Measurements from ENCODE around the gene KCNMB2.

The KCNMB2 gene

GRCh38 chr3:178526291-178526690, 9.9 kb upstream of the KCNMB2 start:
- CTCF ChIA-PET: no interaction called here
- TF ChIP-seq, protein P1, sequence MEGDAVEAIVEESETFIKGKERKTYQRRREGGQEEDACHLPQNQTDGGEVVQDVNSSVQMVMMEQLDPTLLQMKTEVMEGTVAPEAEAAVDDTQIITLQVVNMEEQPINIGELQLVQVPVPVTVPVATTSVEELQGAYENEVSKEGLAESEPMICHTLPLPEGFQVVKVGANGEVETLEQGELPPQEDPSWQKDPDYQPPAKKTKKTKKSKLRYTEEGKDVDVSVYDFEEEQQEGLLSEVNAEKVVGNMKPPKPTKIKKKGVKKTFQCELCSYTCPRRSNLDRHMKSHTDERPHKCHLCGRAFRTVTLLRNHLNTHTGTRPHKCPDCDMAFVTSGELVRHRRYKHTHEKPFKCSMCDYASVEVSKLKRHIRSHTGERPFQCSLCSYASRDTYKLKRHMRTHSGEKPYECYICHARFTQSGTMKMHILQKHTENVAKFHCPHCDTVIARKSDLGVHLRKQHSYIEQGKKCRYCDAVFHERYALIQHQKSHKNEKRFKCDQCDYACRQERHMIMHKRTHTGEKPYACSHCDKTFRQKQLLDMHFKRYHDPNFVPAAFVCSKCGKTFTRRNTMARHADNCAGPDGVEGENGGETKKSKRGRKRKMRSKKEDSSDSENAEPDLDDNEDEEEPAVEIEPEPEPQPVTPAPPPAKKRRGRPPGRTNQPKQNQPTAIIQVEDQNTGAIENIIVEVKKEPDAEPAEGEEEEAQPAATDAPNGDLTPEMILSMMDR (IDR thresholded peaks at IDR 0.05; ENCODE audit: insufficient read depth, low read length, missing control alignments): no peak

GRCh38 chr3:178527981-178528380, 8.3 kb upstream of the KCNMB2 start:
- TF ChIP-seq, protein P1 (IDR thresholded peaks at IDR 0.05; ENCODE audit: insufficient read depth, low read length, missing control alignments): no peak
- no peak for DNase-seq (ENCODE audit: low read depth, low spot score)
- no peak overlapping the region for H3K4me3 ChIP-seq (ENCODE audit: low read depth, low read length)
- POLR2A ChIA-PET: no interaction called here
- CTCF ChIA-PET: no interaction called here

More at GRCh38 chr3:178526291-178526690, 9.9 kb upstream of the KCNMB2 start:
- no peak overlapping the region for H3K4me3 ChIP-seq (ENCODE audit: low read depth, low read length)
- no peak for DNase-seq (ENCODE audit: low read depth, low spot score)
- POLR2A ChIA-PET: no interaction called here

GRCh38 chr3:178529606-178530225, 6.5 kb upstream of the KCNMB2 start:
- ChIA-PET POLR2A (no interaction called here), CTCF (no interaction called here)
- TF ChIP-seq, protein P1 (IDR thresholded peaks at IDR 0.05; ENCODE audit: insufficient read depth, low read length, missing control alignments): no peak
- no peak overlapping the region for H3K4me3 ChIP-seq (ENCODE audit: low read depth, low read length)
- DNase-seq (ENCODE audit: low read depth, low spot score): no peak

DNA sequence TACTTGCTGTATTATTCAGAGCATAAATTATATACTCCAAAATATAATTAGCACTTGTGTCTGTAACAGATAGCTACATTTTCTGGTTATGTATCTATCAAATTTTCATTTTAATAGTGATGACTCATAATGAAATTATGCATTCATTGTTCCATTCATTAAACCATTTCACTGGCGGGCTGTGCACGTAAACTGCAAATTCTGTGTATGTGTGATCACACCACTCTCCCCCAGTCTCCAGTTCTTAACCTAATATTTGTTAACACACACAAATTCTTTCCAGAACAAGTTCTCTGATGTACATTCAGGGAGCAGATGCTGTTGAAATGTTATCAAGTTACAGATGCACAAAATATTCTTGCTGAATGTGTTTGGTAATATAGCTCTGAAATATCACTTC, 3.8 kb upstream of the KCNMB2 start:
- CTCF ChIA-PET: no interaction called here
- DNase-seq (ENCODE audit: low read depth, low spot score): no peak
- H3K4me3 ChIP-seq (ENCODE audit: low read depth, low read length): no peak overlapping the region
- POLR2A ChIA-PET: no interaction called here
- TF ChIP-seq, protein P1 (IDR thresholded peaks at IDR 0.05; ENCODE audit: insufficient read depth, low read length, missing control alignments): no peak

- H3K4me3 ChIP-seq (ENCODE audit: low read depth, low read length): no peak overlapping the region
- POLR2A ChIA-PET: no interaction called here
- TF ChIP-seq, protein P1 (IDR thresholded peaks at IDR 0.05; ENCODE audit: insufficient read depth, low read length, missing control alignments): no peak
- CTCF ChIA-PET: no interaction called here
- no peak for DNase-seq (ENCODE audit: low read depth, low spot score)
These were observed 978 bp downstream of the KCNMB2 start for GRCh38 chr3:178537122-178537705.

DNA sequence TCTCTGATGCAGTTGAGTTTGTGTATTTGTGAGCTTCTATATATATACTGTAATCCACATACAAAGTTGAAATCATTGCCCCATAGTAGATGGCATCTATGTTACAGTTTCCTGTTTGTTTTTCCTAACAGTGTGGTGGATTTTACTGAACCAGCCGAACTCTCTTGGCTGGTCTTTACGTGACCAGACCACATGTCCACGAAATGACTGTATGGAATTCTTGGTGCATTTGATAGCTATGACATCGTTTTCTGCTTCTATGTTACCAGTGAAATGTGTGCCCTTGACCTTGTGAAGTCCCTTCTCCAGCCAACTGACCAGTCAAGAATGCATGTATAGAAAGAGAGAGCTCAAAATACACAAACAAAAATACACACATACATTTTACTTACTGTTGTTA, 1.8 kb downstream of the KCNMB2 start:
- ChIA-PET POLR2A (no interaction called here), CTCF (no interaction called here)
- DNase-seq (ENCODE audit: low read depth, low spot score): no peak
- no peak overlapping the region for H3K4me3 ChIP-seq (ENCODE audit: low read depth, low read length)
- TF ChIP-seq, protein P1 (IDR thresholded peaks at IDR 0.05; ENCODE audit: insufficient read depth, low read length, missing control alignments): no peak

Data from AG04449 (cell line).